ENCODE results near the gene MROH2A. TPM values are rescaled to one million over a fixed set of nuclear protein-coding genes. Genes with fewer than 3 reads are reported as not detected.

MROH2A gene
- total RNA-seq, 2 experiments from 2014 or later: not detected

- intact Hi-C loops (cut with micrococcal nuclease): no loop called here
- no peaks in the 10 kb centered on the region for H3K36me3 Mint-ChIP-seq (ENCODE audit: low read depth)
- H3K4me1 Mint-ChIP-seq (ENCODE audit: low read depth): no peaks in the 10 kb centered on the region
- no peak overlapping the region for H3K27ac Mint-ChIP-seq
- ATAC-seq (no peak), DNase-seq (no peak)
- TF ChIP-seq CTCF (IDR thresholded peaks at IDR 0.05): no peak
- peaks cover 4% of the 10 kb centered on the region for H3K9me3 Mint-ChIP-seq
- CTCF ChIA-PET: no interaction called here
- POLR2A ChIA-PET: no interaction called here
- H3K4me3 Mint-ChIP-seq: no peak overlapping the region
- H3K27me3 Mint-ChIP-seq: peaks cover 17% of the 10 kb centered on the region
These were observed 1.6 kb downstream of the MROH2A start for GRCh38 chr2:233779722-233780121.

GRCh38 chr2:233780771-233781170 is 2.6 kb downstream of the MROH2A start:
- CTCF ChIA-PET: no interaction called here
- no peaks in the 10 kb centered on the region for H3K4me1 Mint-ChIP-seq (ENCODE audit: low read depth)
- POLR2A ChIA-PET: no interaction called here
- H3K27ac Mint-ChIP-seq: no peak overlapping the region
- peaks cover 17% of the 10 kb centered on the region for H3K27me3 Mint-ChIP-seq
- no peak overlapping the region for H3K4me3 Mint-ChIP-seq
- intact Hi-C loops (cut with micrococcal nuclease): no loop called here
- DNase-seq (no peak), ATAC-seq (no peak)
- TF ChIP-seq CTCF (IDR thresholded peaks at IDR 0.05): no peak
- H3K36me3 Mint-ChIP-seq (ENCODE audit: low read depth): peaks cover 3% of the 10 kb centered on the region
- H3K9me3 Mint-ChIP-seq: peaks cover 4% of the 10 kb centered on the region

GRCh38 chr2:233789554-233789953 is 11.4 kb downstream of the MROH2A start:
- Mint-ChIP-seq H3K27ac (no peak overlapping the region), H3K36me3 (ENCODE audit: low read depth) (peaks cover 3% of the 10 kb centered on the region), H3K4me3 (no peak overlapping the region), H3K4me1 (ENCODE audit: low read depth) (no peaks in the 10 kb centered on the region), H3K9me3 (peaks cover 3% of the 10 kb centered on the region), H3K27me3 (peaks cover 4% of the 10 kb centered on the region)
- no peak for TF ChIP-seq CTCF (IDR thresholded peaks at IDR 0.05)
- intact Hi-C loops (cut with micrococcal nuclease): no loop called here
- no peak for ATAC-seq
- POLR2A ChIA-PET: no interaction called here
- DNase-seq: no peak
- CTCF ChIA-PET: no interaction called here

- POLR2A ChIA-PET: no interaction called here
- Mint-ChIP-seq H3K36me3 (ENCODE audit: low read depth) (no peaks in the 10 kb centered on the region), H3K4me1 (ENCODE audit: low read depth) (no peaks in the 10 kb centered on the region), H3K27me3 (no peaks in the 10 kb centered on the region), H3K9me3 (peaks cover 2% of the 10 kb centered on the region), H3K4me3 (no peak overlapping the region), H3K27ac (no peak overlapping the region)
- no peak for TF ChIP-seq CTCF (IDR thresholded peaks at IDR 0.05)
- intact Hi-C loops (cut with micrococcal nuclease): no loop called here
- ATAC-seq (no peak), DNase-seq (no peak)
- CTCF ChIA-PET: no interaction called here
These were observed 13.2 kb downstream of the MROH2A start for GRCh38 chr2:233791151-233791882.

GRCh38 chr2:233791883-233792329 is 13.8 kb downstream of the MROH2A start:
- Mint-ChIP-seq H3K27ac (no peak overlapping the region), H3K4me1 (ENCODE audit: low read depth) (no peaks in the 10 kb centered on the region), H3K27me3 (no peaks in the 10 kb centered on the region), H3K9me3 (no peaks in the 10 kb centered on the region), H3K4me3 (no peak overlapping the region), H3K36me3 (ENCODE audit: low read depth) (no peaks in the 10 kb centered on the region)
- intact Hi-C loops (cut with micrococcal nuclease): no loop called here
- no peak for DNase-seq
- ChIA-PET CTCF (no interaction called here), POLR2A (no interaction called here)
- TF ChIP-seq CTCF (IDR thresholded peaks at IDR 0.05): no peak
- ATAC-seq: no peak

Data from activated CD8-positive, alpha-beta T cell treated with anti-CD3 and anti-CD28 coated beads for 36 hours (primary cell).